ENCODE results near the gene PDZD2. TPM values are rescaled to one million over a fixed set of nuclear protein-coding genes. Genes with fewer than 3 reads are reported as not detected.
A peak's percentile ranks its signal among the peaks of the same experiment; 100 is the strongest.
"Not testable (repeated sequence)": the region's sequence is repeated elsewhere in the genome, so short reads cannot be mapped to it uniquely, and the experiment has no call there.

The PDZD2 gene
- total and polyA plus RNA-seq, 11 donors: 28.3 to 116 (median 80.6) TPM

GRCh38 chr5:31763424-31763823, 124.5 kb downstream of the PDZD2 start:
- no peak for ATAC-seq

GRCh38 chr5:31764687-31765086, 125.8 kb downstream of the PDZD2 start:
- ATAC-seq; H3K27me3 ChIP-seq; H3K4me3 ChIP-seq; DNase-seq; H3K27ac ChIP-seq; H3K9me3 ChIP-seq; H3K36me3 ChIP-seq; intact Hi-C loops (cut with DNase I): not testable (repeated sequence)
- 86 to 89% (median 87%) methylated on average over 14 of the region's 14 CpGs for WGBS, 4 donors
- H3K4me1 ChIP-seq: peaks cover 0 to 20% (median 2%) of the 10 kb centered on the region in 12 donors

More at GRCh38 chr5:31763424-31763823, 124.5 kb downstream of the PDZD2 start:
- Histone ChIP-seq H3K27ac (no peak overlapping the region), H3K4me1 (peaks cover 0 to 17% (median 3%) of the 10 kb centered on the region in 12 donors), H3K36me3 (no peaks in the 10 kb centered on the region), H3K27me3 (no peaks in the 10 kb centered on the region), H3K9me3 (no peaks in the 10 kb centered on the region), H3K4me3 (no peak overlapping the region)
- DNase-seq: no peak
- 97 to 98% (median 97%) methylated on average over 6 of the region's 6 CpGs for WGBS, 4 donors
- TF ChIP-seq CTCF (IDR thresholded peaks at IDR 0.05) (no peak), POLR2A (IDR thresholded peaks at IDR 0.05) (no peak)
- intact Hi-C loops (cut with DNase I): no loop called here

GRCh38 chr5:31767335-31768031, 128.6 kb downstream of the PDZD2 start:
- peak in 2 of 4 donors; percentile 3 to 10 for ATAC-seq
- no peak overlapping the region for H3K4me3 ChIP-seq
- no peaks in the 10 kb centered on the region for H3K9me3 ChIP-seq
- no peak for TF ChIP-seq POLR2A (IDR thresholded peaks at IDR 0.05)
- TF ChIP-seq CTCF (IDR thresholded peaks at IDR 0.05): no peak
- intact Hi-C loops (cut with DNase I): no loop called here
- no peak for DNase-seq
- no peaks in the 10 kb centered on the region for H3K36me3 ChIP-seq
- no peaks in the 10 kb centered on the region for H3K27me3 ChIP-seq
- peaks cover 3 to 46% (median 21%) of the 10 kb centered on the region in 12 donors for H3K4me1 ChIP-seq
- 91 to 94% (median 93%) methylated on average over 4 of the region's 4 CpGs for WGBS, 4 donors
- peak overlapping the region in 2 of 12 donors; percentile 13 to 19 for H3K27ac ChIP-seq

- ATAC-seq: peak in 2 of 4 donors; percentile 36 to 73
- Histone ChIP-seq H3K9me3 (no peaks in the 10 kb centered on the region), H3K36me3 (no peaks in the 10 kb centered on the region), H3K27me3 (no peaks in the 10 kb centered on the region), H3K4me1 (peaks cover 3 to 51% (median 21%) of the 10 kb centered on the region in 12 donors), H3K4me3 (no peak overlapping the region), H3K27ac (peak overlapping the region in 1 of 12 donors; percentile 19)
- 67 to 83% (median 79%) methylated on average over 6 of the region's 6 CpGs for WGBS, 4 donors
- intact Hi-C loops (cut with DNase I): no loop called here
- DNase-seq: peak in 1 of 5 donors; percentile 59
- no peak for TF ChIP-seq POLR2A (IDR thresholded peaks at IDR 0.05)
- TF ChIP-seq CTCF (IDR thresholded peaks at IDR 0.05): no peak
Measured at GRCh38 chr5:31768046-31768445, 129.1 kb downstream of the PDZD2 start.

Data from heart left ventricle (tissue), 16 donors.